CD4-positive, alpha-beta T cell treated with Interleukin-4 for 1 hour (primary cell): ENCODE measurements around the gene TNS1.

Experiments
- DNase-seq, 2 donors: peaks; one replicate each; pipeline ENCODE4 v3.0.0-alpha.2; 2020 to 2022

TNS1 gene

GRCh38 chr2:217998926-217999594 is 3.7 kb downstream of the TNS1 start:
- DNase-seq = no peak

GRCh38 chr2:217997510-217997909 is 5.3 kb downstream of the TNS1 start:
- no peak for DNase-seq

DNA sequence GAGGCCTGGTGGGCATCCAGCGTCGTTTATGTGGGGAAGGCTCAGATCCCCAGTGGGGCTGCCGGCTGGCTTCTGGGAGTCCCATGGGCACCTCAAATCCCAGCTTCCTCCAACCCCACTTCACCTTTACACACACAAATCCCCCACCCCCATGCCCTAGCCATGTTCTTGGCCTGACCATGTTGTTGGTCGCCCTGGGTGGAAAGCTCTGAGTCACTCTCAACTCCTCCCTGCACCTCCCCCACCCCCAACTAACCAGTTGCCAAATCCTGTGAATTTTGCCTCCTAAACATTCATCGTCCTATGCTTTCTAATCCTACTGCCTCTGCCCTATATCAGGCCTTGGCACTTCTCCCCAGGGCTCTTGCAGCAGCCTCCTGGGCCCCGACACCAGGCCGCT is 6.4 kb downstream of the TNS1 start:
- DNase-seq = peak in 1 of 2 donors; percentile 29

GRCh38 chr2:217995731-217996231 is 7.0 kb downstream of the TNS1 start:
- DNase-seq = no peak

DNA sequence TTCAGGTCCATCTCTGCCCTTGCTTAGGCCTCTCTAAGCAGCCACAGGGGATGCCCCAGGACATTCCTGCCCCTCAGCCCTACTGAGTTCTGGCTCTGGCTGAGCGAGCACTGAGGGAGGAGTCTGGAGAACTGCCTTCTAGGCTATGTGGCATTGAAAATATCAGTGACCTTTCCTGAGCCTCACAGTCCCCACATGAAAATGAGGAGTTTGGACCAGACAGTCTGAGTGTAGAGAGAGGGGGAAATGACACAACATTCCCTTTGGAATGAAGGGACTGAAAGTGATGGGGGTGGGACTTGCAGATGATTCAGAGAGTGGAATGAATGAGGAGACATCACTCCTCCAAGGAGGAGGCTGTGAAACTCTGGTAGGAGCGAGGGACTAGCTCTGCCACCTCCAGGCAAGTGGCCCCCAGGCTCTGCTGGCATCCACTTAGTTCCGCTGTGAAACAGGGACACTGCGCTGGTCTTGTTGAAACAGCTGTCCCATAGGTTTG is 8.0 kb downstream of the TNS1 start:
- DNase-seq = no peak

GRCh38 chr2:217993817-217994463 is 8.9 kb downstream of the TNS1 start:
- peak; percentile 34 to 39 for DNase-seq

DNA sequence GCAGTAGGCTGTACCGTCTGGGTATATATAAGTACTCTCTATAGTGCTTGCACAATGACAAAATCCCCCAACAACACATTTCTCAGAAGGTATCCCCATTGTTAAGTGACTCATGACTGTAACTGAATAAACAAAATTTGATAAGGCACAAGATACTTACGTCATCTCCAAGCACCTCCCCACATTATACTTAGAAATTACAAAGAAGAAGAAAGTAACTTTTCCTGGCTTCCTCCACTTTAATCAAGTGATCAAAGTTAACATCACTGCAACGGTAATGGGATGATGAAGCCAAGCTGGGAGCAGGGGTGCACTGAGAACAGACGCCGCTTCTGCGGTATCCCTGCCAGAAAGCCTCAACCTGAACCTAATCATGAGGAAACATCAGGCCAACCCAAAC is 9.7 kb downstream of the TNS1 start:
- DNase-seq = no peak

- DNase-seq = no peak
Measured at GRCh38 chr2:217992061-217992460, 10.7 kb downstream of the TNS1 start.

DNA sequence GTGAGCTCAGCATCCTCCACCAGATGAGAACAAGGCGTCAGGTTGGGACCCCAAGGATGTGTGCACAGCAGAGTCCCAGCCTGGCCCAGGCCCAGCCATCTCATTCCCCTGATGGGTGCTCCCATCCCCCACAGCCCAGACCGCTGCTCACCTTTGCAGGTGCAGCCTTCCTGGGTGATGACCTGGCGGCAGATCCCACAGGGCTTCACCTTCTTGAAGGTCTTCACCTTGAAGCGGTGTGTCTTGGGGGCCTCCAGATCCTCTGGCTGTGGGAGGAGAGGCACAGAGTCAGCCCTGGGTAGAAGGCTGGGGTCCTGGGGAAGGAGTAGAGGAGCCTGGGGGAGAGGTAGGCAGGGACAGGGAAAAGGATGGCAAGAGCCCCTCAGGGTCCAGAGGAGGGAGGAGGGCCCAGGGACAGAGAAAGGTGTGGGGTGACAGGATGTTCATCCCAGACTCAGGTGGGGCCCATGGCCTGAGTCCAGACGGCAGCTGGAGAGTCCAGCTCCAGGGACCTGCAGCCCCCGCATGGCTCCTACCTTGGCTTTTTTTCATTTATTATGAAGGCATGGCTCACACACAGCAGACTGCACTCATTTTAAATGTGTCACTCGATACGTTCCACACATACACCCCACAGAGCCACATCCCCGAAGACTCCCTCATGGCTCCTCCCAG is 11.9 kb downstream of the TNS1 start:
- no peak for DNase-seq

- DNase-seq = no peak
Measured at GRCh38 chr2:217990389-217990788, 12.4 kb downstream of the TNS1 start.

DNA sequence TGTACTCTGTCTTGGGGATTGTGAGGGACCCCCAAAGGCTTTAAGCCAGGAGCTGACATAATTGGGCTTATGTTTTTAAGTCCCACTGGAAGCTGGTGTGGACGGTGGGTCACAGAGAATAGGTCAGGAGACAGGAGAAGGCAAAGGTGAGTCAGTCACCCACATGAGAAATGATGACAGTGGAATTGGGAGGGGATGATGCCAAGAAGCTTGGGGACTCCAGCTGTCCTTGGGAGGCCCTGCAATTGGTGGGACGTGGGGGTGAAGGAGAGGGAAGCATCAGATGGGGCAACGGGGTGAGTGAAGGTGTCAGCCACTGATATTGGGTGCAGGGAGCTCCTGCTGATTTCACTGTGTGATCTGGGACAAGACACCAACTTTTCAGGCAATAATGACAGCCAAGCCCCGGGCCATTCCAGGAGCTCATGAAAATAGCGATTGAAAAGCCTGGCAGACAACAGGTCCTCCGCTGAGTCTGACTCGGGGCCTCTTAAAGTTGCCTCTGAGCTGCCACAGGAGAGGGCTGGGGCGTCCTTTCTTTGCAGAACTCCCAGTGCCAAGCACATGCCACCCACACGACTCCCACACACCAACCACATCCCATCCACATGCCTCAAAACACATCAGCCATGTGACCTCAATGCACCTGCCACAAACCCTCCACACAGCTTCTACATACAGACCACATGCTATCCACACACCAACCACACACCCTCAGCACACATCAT is 13.4 kb downstream of the TNS1 start:
- DNase-seq = no peak

GRCh38 chr2:217988840-217989204 is 14.0 kb downstream of the TNS1 start:
- no peak for DNase-seq

- DNase-seq = peak; percentile 48 to 73
Measured at GRCh38 chr2:217988014-217988839, 14.6 kb downstream of the TNS1 start.

DNA sequence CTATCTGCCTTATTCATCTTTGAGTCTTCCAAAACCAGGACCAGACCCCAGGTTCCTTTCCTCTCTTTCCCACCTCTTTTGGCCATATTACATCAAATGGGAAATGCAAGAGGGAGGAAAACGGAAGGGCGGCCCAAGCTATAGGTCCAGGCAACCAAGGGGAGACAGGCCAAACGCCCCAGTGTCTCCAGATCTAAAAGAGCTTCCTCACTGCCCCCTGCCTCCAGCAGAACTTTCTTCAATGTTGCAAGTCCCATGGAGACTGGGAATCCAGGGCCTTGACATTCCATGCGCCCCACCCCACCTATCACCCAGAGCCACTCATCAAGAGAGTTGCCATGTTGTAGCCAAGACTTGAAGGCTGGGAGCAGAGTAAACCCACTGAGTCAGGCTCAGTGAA is 15.4 kb downstream of the TNS1 start:
- DNase-seq = no peak

GRCh38 chr2:217986256-217986961 is 16.4 kb downstream of the TNS1 start:
- DNase-seq = no peak

DNA sequence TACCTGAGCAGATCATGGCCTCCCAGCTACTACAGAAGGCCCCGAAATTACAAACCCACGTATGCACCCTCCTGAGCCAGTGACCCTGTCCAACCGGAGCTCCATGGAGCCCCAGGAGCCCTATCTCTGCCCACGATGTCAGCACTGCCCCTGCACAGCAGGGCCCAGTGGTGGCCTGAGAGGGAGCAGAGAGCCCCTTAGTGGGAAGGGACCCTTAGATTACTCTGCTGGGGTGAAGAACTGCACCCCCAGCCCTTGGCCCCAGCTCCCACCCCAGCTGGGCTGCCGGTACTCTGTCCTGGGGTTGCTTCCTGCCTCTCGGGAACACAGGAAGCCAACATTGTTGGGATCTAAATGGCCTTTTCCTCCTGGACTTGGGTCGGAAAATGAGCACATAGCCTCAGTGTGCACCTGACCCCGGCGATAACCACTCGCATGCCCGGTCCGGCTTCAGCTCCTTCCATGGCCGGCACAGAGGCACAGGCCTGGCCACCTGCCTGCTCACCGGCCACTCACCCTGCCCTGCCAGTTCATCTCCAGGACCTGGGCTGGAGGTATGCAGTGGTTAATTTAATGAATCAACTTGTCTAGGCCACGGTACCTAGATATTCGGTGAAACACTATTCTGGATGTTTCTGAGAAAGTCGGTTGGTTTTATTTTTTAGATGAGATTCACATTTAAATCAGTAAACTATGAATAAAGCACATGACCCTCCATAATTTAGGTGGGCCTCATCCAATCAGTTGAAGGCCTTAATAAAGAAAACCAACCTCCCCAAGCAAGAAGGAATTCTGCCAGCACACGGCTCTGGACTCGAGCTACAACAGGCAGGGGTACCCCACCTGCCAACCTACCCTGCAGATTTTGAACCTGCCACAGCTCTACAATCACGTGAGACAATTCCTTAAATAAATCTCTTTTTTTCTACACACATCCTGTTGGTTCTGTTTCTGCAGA is 19.2 kb downstream of the TNS1 start:
- no peak for DNase-seq

DNA sequence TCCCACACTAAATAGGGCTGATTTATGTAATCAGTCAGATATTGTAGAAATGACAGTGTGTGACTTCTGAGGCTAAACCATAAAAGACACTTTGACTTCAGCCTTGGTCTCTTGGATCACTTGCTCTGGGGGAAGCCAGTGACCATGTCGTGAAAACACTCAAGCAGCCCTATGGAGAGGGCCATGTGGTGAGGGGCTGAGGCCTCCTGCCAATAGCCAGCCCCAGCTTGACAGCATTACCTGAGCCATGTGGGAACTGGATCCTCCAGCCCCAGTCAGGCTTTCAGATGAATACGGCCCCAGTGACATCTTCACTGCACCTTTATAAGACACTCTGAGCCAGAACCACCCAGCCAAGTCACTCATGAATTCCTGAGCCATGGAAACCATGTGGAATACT is 20.8 kb downstream of the TNS1 start:
- DNase-seq = no peak

DNA sequence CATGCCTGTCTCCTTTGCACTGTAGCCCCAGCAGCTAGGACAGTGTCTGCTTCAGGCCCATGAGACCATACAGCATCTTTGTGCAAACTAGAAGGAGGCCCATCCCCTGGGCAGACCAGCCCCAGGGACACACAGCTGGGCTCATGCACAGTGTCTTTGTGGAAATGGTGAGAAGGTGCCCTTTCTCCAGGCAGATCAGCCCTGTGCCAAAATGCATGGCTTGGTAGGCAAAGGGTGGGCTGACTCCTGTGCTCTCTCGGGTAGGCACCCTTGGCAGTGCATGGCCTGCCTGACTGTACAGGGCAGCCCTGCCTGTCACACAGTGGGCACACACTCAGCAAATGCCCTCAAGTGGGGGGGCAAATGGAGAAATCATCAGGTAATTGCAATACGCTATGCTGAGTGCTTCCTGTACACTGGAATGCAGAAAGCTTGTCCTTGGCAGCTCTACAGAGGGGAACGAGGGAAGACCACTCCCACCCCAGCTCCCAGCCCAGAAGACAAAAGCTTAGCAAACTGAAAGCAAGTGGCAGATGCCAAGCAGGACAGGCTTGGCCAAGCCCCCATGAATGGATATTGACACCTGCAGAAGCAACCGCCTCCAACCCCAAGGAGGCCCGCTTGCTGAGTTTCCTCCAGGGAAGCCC is 21.6 kb downstream of the TNS1 start:
- no peak for DNase-seq

GRCh38 chr2:217980591-217980990 is 22.2 kb downstream of the TNS1 start:
- no peak for DNase-seq

DNA sequence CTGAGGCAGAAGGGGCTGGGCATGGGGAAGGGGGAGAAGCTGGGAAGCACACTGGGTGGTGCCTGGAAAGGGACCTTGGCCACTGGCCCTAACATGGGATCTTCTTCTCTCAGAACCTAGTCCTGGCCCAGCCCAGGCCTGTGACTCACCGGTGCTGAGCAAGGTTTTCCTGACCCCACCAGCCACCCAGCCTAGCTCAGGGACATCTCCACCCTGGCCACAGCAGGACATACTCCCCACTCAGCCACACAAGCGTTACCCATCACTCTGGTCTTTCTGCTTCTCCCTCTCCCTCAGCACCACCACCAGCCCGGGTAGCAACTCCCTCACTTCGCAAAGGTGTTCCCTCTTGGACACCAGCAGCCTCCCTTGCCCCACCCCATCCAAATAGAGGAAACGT is 22.8 kb downstream of the TNS1 start:
- no peak for DNase-seq
